ENCODE measurements around the gene HSF4. TPM values are rescaled to one million over a fixed set of nuclear protein-coding genes. Genes with fewer than 3 reads are reported as not detected.
A peak's percentile ranks its signal among the peaks of the same experiment; 100 is the strongest.

Gene HSF4
- total and polyA plus RNA-seq, 2 experiments from 2014 or later, result 5.5 to 15.7 TPM

DNA sequence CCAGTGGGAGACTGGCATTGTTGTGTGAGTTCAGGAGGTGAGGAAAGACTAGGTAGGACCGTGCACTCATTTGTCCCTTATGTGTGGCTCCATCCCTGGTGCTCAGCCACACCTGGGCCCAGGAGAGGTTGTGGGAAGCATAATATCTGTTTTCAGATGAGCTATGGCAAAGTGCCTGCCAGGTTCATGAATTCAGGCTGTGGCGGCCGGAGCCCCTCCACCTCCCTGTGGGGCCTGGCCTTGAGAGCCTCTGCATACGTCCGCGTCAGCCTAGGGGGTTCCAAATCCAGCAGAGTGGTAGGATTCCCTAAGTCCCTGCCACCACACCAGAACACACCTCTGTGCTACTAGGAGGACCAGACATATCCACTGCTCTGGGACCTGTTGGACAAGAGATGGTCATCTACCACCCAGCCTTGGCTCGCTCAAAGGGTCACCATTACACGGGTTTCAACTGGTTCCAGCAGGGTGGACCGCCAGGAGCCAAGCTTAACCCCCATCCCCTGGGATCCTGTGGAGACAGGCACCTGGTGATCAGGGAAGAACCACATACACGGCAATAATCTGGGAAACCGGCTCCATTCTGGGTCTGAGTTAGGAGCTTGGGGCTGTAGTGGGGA lies 15.8 kb upstream of the HSF4 start:
- no peaks in the 10 kb centered on the region for H4K20me1 ChIP-seq (ENCODE audit: insufficient read depth, poor library complexity, severe bottlenecking)
- no peaks in the 10 kb centered on the region for H3K36me3 ChIP-seq (replicated peaks; ENCODE audit: insufficient read depth, low read depth)
- no peak overlapping the region for H2AFZ ChIP-seq
- peaks cover 10% of the 10 kb centered on the region for H3K4me1 ChIP-seq (ENCODE audit: insufficient read depth)
- no peaks in the 10 kb centered on the region for H3K9me3 ChIP-seq (ENCODE audit: low read depth)
- WGBS (ENCODE audit: low lambda C conversion rate, missing lambda C conversion rate), result 94% methylated on average over 11 of the region's 11 CpGs
- no peaks in the 10 kb centered on the region for H3K9me2 ChIP-seq (replicated peaks; ENCODE audit: insufficient read depth)
- H3K4me2 ChIP-seq, result peak overlapping the region; percentile 92
- no peak overlapping the region for H3K4me3 ChIP-seq
- no peak for DNase-seq (ENCODE audit: low spot score)
- TF ChIP-seq, protein P1, sequence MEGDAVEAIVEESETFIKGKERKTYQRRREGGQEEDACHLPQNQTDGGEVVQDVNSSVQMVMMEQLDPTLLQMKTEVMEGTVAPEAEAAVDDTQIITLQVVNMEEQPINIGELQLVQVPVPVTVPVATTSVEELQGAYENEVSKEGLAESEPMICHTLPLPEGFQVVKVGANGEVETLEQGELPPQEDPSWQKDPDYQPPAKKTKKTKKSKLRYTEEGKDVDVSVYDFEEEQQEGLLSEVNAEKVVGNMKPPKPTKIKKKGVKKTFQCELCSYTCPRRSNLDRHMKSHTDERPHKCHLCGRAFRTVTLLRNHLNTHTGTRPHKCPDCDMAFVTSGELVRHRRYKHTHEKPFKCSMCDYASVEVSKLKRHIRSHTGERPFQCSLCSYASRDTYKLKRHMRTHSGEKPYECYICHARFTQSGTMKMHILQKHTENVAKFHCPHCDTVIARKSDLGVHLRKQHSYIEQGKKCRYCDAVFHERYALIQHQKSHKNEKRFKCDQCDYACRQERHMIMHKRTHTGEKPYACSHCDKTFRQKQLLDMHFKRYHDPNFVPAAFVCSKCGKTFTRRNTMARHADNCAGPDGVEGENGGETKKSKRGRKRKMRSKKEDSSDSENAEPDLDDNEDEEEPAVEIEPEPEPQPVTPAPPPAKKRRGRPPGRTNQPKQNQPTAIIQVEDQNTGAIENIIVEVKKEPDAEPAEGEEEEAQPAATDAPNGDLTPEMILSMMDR (IDR thresholded peaks at IDR 0.05; ENCODE audit: poor library complexity), result no peak
- TF ChIP-seq EZH2 (IDR thresholded peaks at IDR 0.05; ENCODE audit: borderline replicate concordance) (no peak), EZH2phosphoT487 (IDR thresholded peaks at IDR 0.05; ENCODE audit: low read depth, severe bottlenecking, unreplicated experiment) (no peak)
- H3K27ac ChIP-seq, result no peak overlapping the region
- H3K27me3 ChIP-seq, result no peaks in the 10 kb centered on the region
- peaks cover 4% of the 10 kb centered on the region for H3K79me2 ChIP-seq

DNA sequence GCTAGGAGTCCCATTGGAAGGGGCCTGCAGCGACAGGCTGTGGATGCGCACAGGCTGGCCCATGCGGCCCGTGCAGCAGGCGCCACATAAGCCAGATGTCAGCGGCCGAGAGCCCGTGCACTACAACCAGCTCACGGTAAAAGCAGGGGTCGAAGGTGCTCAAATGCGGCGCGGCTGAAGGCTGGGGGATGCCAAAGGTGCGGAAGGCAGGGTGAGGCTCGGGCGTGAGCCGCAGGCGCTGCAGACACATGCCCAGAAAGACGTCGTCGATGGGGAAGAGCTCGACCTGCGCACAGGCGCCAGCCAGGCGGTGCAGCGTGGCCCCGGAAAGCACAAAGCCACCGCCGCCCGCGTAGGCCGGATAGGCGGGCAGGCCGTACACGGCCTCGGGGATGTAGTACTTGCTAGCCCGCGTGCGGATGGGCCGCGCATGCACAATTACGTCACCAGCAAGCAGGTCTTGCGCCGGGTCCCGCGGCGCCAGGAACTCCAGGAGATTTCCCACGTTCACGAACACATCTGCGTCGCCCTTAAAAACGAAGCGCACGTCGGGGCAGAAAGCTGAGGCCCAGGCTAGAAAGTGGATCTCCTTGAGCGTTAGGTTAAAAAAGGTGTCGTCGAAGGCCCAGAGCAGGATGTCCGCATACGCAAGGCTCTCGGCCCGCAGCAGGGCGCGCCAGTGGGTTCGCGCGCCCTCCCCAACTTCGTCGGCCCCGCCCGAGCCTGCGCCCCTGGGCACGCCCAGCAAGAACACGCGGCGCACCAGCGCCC lies 15.1 kb upstream of the HSF4 start:
- no peak for DNase-seq (ENCODE audit: low spot score)
- Histone ChIP-seq H3K9me2 (replicated peaks; ENCODE audit: insufficient read depth) (no peaks in the 10 kb centered on the region), H3K27ac (peak overlapping the region; percentile 98), H3K9me3 (ENCODE audit: low read depth) (no peaks in the 10 kb centered on the region), H3K4me1 (ENCODE audit: insufficient read depth) (peaks cover 10% of the 10 kb centered on the region), H2AFZ (no peak overlapping the region), H4K20me1 (ENCODE audit: insufficient read depth, poor library complexity, severe bottlenecking) (no peaks in the 10 kb centered on the region), H3K79me2 (peaks cover 4% of the 10 kb centered on the region), H3K4me3 (peak overlapping the region; percentile 82), H3K36me3 (replicated peaks; ENCODE audit: insufficient read depth, low read depth) (no peaks in the 10 kb centered on the region), H3K4me2 (peak overlapping the region; percentile 92), H3K27me3 (peaks cover 7% of the 10 kb centered on the region)
- WGBS (ENCODE audit: low lambda C conversion rate, missing lambda C conversion rate), result 80% methylated on average over 71 of the region's 77 CpGs
- TF ChIP-seq, protein P1 (IDR thresholded peaks at IDR 0.05; ENCODE audit: poor library complexity), result no peak
- TF ChIP-seq EZH2phosphoT487 (IDR thresholded peaks at IDR 0.05; ENCODE audit: low read depth, severe bottlenecking, unreplicated experiment) (no peak), EZH2 (IDR thresholded peaks at IDR 0.05; ENCODE audit: borderline replicate concordance) (no peak)

DNA sequence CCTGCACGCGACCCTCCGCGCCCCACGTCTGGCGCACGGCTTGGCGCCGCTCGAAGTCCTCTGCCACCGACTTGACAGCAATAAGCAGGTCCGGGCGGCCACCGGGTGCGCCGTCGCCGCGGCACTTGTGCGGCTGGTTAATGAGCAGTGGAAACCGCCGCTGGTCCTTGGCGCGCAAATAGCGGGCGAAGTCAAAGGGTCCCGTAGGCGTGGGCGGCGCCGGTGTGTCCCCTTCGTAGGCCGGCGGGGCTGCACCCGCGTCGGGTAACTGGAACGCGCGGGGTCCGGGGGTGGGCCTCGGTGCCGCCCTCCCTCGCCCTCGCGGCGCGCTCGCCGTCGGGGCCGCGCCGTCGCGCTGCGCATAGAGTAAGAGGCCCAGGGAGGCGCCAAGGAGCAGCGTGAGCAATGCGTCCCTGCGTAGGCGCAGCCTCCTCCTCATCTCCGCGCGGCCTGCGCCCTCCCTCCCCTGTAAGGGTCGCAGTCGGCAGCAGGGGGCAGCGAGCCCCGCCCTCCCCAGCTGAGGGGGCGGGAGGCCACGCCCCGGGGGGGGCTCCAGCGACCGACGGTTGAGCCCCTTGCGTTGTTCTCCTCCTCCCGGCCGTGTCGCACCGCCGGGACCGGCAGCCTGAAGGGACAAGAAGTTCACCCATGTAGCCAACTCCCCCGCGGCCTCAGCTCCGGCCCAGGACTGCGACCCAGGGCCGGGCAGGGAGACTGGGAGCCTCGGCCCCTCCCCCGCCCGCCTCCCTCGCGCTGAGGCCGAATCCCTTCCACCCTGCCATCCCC lies 14.3 kb upstream of the HSF4 start:
- Histone ChIP-seq H3K27ac (peak overlapping the region; percentile 98), H3K27me3 (peaks cover 13% of the 10 kb centered on the region), H3K4me3 (peak overlapping the region; percentile 82), H3K79me2 (peaks cover 4% of the 10 kb centered on the region), H3K36me3 (replicated peaks; ENCODE audit: insufficient read depth, low read depth) (no peaks in the 10 kb centered on the region), H3K4me1 (ENCODE audit: insufficient read depth) (peaks cover 17% of the 10 kb centered on the region), H2AFZ (peak overlapping the region; percentile 94), H3K9me2 (replicated peaks; ENCODE audit: insufficient read depth) (no peaks in the 10 kb centered on the region), H3K4me2 (peak overlapping the region; percentile 92), H4K20me1 (ENCODE audit: insufficient read depth, poor library complexity, severe bottlenecking) (no peaks in the 10 kb centered on the region), H3K9me3 (ENCODE audit: low read depth) (no peaks in the 10 kb centered on the region)
- peak; percentile 86 for DNase-seq (ENCODE audit: low spot score)
- TF ChIP-seq EZH2 (IDR thresholded peaks at IDR 0.05; ENCODE audit: borderline replicate concordance), result no peak
- TF ChIP-seq, protein P1 (IDR thresholded peaks at IDR 0.05; ENCODE audit: poor library complexity), result peak; percentile 13
- WGBS (ENCODE audit: low lambda C conversion rate, missing lambda C conversion rate), result 14% methylated on average over 37 of the region's 94 CpGs

Measured in hepatocyte (in vitro differentiated cells).